Right lobe of liver (tissue), 4 donors: Measurements from ENCODE around the gene OSBPL3.

Experiments used
- CTCF ChIP-seq, 4 donors: fragments of 200-600 bp in 3 of 4; fragments of 450-650 bp in 1 of 4; IDR thresholded peaks; one replicate each; pipeline versions ENCODE4 v1.5.1 to v1.8.0; 2016 to 2022; ENCODE audit warnings: antibody characterized with exemption in 4 of 4, mild to moderate bottlenecking in 2 of 4
- POLR2A ChIP-seq: fragments of 450-650 bp; IDR thresholded peaks from one replicate; pipeline ENCODE4 v1.6.1; 2017; ENCODE audit warnings: antibody characterized with exemption, mild to moderate bottlenecking
- donor health status: DM: no; HTN: no; CAD: no.
- donor health status: DM: no; HTN: no; CAD: no.
- donor health status: DM: no; HTN: yes; CAD: no.

DNA sequence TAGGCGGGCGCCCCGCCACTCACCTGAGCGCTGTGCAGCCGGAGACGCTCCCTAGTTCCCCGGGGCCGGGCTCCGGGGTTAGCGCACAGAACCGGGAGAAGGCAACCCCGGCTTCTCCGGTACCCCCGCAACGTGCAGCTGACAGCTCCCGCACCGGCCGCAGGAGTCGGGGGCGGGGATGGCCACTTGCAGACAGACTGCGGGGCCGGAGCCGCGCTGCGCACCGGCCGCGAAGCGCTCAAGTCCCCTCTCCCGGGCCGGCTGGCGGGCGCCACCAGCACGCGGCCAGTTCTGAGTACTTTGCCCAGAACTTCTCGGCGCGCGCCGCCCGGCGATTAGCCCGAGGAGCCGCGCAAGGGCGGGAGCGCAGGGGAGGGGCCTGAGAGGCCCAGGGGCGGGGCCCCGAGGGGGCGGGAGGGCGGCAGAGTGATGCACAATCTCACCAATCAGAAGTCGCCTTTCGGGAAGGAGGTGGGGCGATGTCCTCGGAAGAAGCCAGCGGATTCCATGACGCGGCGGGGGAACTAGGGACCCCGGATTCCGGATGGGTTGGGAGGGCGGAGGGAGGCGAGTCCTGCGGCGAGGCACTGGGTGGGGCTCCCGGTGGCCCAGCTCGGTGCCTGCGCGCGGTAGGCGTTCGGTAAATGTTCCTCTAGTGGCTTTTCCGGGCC lies at the start of gene OSBPL3:
- TF ChIP-seq CTCF (IDR thresholded peaks at IDR 0.05) (no peak), POLR2A (peak; percentile 73)
